Measurements from ENCODE around the gene PROK1.

The PROK1 gene

DNA sequence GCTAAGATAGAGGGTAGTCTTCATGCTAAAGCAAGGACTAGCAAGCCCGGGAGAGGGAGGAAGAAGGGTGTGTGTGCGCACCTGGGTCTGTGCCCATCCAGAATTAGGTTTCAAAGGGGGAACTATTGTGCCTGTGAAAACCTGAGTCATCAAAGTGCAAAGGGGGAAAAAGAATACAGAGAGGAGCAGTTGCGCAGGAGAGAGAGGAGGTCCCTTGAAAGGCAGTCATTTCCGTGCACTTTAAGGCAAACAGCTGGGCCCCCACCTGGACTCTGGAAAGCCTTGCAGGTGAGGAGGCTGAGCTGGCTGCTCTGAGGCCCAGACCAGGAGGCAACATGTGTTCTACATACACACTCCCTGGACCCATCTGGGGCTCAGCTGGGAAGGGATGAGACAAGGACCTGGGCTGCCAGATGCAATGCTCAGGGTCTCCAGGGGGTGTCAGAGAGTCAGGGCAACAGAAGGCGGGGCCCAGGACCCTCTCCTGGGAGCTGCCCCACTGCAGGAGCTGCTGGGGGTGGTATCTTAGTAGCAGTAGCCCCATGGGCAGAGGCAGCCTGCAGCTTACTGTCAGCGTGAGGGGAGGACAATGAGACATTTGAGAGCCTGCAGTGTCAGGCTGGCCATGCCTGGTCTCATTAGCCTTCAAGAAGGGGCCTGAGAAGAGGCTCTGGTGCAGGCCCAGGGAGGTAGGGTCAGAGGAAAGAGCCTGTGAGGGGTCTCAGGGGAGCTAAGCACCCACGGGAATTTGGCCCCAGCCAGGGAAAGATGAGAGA is 14.3 kb downstream of the PROK1 start:
- no peak for DNase-seq (ENCODE audit: low read depth in 2 of 2)

DNA sequence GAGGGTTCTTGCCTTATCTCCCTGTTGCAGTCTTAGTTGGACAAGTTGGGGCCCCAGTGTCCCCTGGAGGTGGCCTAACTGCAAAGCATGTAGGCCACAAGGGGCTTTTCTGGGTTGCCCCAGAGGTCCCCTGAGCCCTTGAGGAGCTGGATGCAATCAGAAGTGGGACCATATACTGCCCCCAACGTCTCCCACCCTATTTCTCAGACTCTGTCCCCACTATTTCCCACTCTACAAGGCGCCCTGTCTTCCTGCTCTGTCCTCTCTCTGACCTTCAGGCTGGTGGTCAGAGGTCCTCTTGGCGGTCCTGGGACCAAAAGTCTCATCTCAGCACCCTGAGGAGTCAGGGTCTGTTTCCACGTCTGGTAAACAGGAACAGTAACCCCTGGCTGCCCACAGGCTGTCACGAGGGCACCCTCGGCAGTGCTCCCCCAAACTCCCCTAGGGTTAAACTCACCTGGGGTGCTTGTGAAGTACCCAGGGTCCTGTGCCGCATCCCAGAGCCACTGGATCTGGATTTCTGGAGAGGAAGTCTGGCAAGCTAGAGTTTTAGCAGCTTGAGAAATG is 14.9 kb downstream of the PROK1 start:
- DNase-seq (ENCODE audit: low read depth in 2 of 2), result no peak

DNA sequence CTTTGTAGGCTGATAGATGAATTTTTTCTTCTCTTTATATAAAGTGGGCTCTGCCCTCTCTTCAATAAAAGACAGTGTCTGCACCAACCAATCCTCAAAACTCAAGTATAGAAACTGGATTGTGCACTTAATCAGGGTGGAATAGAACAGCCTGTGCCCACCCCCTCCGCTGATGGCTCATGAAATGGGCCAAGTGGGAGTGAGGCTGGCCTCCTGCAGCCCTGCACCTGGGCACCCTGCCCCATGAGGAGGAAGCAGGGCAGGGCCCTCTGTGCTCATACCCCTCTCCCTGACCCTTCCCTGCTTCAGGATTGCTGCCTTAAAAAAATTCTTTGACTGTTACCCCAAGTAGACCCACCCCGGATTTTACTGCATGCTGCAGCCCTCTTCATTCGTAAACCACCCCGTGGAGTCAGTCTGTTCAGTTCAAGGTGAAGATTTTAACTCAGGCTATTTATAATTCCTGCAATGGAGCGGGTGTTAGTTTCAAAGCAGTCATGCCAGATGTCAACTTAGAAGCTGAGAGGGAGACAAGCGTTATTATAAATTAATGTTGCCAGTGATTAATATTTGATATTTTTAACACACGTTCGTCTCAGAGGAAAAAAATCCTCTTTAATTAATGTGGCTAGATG is 15.8 kb downstream of the PROK1 start:
- no peak for DNase-seq (ENCODE audit: low read depth in 2 of 2)

DNA sequence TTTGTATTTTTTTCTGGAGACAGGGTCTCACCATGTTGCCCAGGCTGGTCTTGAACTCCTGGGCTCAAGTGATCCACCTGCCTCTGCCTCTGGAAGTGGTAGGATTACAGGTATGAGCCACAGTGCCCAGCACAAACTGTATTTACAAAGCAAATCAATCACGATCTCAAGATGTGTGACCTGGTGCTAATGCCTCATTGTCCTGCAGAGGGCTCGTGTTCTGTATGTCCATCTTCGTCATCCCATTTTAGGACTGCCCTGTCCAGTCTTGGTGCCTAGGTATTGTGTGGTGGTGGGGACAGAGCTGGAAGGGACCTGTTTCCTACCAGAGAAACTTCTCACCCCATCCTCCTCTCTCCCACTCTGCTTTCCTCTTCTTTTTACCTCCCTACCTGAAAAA is 20.2 kb downstream of the PROK1 start:
- no peak for DNase-seq (ENCODE audit: low read depth in 2 of 2)

- DNase-seq (ENCODE audit: low read depth in 2 of 2), result no peak
These were observed 21.6 kb downstream of the PROK1 start for GRCh38 chr1:110472546-110472945.

GRCh38 chr1:110474444-110474843 is 23.5 kb downstream of the PROK1 start:
- no peak for DNase-seq (ENCODE audit: low read depth in 2 of 2)

DNA sequence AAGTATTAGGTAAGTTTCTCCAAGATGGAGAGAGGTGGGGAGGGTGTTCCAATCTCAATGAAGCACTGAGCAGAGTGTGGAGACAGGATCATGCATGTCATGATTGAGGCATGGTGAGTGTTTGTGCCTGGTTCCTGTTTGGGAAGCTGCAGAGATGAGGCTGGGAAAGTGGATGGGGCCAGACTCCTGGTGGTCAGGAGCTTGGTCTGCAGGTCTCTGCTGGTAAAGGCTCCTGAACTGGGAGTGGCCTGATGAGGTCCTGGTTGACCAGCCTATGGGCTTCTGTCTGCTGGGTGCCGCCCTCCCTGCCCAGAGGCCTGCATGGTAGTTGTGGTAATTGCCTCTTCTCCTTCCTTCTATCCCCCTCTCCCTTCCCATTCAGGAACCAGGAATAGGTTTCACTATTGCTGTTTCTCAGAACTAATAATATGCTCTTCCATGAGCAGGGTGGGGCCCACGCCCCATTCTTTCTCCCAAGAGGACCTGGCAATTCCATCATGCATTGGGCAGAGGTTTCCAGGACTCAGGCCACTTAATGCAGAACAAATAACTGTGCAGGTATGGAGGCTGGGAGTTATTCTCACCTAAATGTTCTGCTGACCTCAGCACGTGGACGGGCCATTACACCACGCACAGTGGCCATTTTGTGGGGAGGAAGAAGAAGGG is 24.5 kb downstream of the PROK1 start:
- no peak for DNase-seq (ENCODE audit: low read depth in 2 of 2)

GRCh38 chr1:110476028-110476765 is 25.2 kb downstream of the PROK1 start:
- no peak for DNase-seq (ENCODE audit: low read depth in 2 of 2)

- DNase-seq (ENCODE audit: low read depth in 2 of 2), result no peak
These were observed 26.1 kb downstream of the PROK1 start for GRCh38 chr1:110477041-110477440.

- no peak for DNase-seq (ENCODE audit: low read depth in 2 of 2)
These were observed 26.6 kb downstream of the PROK1 start for GRCh38 chr1:110477445-110477957.

GRCh38 chr1:110477967-110478640 is 27.2 kb downstream of the PROK1 start:
- DNase-seq (ENCODE audit: low read depth in 2 of 2), result no peak

DNA sequence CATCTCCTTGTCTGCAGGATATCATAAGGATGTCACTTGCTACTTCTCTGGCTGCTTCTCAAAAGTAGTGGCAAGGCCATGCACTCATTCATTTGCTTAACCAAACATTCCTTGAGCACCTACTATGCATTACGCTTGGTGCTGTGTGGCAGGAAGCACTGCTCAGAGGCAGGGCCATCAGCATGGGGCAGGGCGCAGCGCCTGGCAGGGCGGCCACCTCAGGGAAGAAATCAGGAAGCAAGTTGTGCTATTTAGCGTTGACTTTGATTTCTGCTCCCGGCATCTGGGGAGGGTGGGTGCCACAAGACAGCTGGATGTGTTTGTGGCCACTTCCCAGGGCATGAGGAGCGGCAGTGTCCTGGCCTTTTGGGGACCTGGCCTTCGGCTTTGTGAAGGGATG is 27.9 kb downstream of the PROK1 start:
- no peak for DNase-seq (ENCODE audit: low read depth in 2 of 2)

DNA sequence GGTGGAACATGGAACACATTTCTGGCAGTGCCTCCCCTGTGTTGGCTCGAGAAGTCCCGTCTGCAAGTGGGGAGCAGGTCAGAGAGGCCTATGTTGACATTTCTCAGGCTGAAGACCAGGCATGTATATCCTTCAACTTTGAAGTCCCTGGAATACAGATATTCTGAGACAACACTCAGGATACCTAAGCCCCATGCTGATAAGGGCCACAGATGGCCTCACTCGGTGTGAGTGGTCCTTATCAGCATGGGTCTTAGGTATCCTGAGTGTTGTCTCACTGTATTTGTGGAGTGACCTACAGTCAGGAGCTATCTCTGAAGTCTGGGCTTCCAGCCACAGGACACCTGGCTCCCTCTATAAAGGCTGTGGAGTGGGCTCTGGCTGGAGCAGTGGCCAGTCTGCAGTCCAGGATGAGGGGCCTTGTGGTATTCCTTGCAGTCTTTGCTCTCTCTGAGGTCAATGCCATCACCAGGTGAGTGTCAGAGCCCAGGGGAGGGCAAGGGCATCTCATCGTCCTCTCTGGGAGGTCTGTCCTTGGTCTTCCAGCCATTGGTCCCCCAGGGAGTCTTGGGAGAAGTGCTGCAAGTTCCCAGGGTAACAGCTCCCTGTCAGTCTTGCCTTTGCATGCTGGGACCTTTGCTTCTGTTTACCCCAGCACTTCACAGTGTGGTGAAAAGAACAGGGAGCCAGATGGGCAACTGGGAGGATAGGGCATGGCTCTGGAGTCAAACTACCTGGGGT is 29.6 kb downstream of the PROK1 start:
- no peak for DNase-seq (ENCODE audit: low read depth in 2 of 2)

DNA sequence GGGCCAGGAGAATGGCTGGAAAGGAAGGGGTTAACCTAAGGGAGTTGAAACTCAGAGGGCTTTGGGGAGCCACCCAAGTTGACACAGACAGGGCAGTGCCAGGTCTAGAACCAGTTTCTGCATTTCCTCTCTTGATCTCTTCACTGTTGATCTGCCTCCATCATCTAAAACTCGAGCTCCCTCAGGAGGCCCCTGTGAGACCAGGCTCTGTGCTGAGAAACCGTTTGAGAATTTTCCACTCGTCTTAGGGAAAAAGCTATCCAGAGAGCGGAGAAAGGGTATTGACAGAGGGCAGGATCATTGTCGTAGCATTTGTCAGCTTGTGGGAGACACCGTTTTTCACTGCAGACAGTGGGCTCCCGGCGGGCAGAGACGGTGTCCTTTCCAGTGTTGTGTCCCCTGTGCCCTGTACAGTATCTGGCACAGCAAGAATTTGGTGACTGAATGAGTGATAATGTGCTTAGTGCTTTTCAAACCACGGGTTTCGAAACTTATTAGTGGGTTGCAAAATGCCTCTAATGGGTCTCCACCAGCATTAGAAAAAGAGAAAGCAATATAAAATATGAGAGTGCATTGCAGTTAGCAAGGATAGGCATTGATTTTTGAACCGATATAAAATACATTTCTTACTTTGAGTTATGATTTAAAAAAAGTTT is 31.1 kb downstream of the PROK1 start:
- no peak for DNase-seq (ENCODE audit: low read depth in 2 of 2)

- no peak for DNase-seq (ENCODE audit: low read depth in 2 of 2)
These were observed 31.8 kb downstream of the PROK1 start for GRCh38 chr1:110482662-110483307.

DNA sequence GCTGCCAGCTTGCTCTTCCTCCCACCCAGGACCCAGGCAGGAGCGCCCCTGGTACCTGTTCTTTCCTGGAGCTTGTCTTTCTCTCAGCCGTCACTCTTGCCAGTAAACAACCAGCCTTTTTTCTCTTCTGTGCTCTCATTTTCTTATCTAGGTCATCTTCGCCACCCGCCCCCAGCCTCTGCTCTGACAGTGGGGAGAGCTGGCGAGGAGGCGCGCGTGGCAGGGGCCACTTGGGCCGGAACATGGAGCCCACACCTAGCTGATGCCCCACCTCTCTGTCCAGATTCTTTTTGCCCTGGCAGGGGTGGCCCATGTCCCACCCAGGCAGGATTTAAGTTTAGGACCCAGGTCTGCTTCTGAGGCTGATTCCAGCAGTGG is 32.3 kb downstream of the PROK1 start:
- DNase-seq (ENCODE audit: low read depth in 2 of 2), result no peak

DNA sequence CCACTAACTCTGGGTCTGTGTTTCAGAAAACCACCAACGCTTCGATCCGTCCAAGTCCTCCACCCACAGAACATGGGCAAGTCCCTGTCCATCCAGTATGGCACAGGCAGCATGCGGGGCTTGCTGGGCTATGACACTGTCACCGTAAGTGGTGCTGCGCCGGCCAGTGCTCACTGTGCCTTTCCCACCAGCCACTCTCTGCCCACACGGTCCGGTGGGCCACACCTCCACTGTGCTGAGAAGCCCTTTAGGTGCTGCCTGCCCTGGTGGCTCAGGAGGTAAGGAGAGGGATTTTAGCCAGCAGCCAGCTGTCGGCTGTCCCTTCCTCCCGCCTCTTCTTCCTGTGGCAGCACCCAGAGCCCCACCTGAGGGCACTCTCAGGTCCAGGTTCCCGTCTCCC is 33.9 kb downstream of the PROK1 start:
- no peak for DNase-seq (ENCODE audit: low read depth in 2 of 2)

- DNase-seq (ENCODE audit: low read depth in 2 of 2), result no peak
These were observed 34.8 kb downstream of the PROK1 start for GRCh38 chr1:110485725-110486124.

DNA sequence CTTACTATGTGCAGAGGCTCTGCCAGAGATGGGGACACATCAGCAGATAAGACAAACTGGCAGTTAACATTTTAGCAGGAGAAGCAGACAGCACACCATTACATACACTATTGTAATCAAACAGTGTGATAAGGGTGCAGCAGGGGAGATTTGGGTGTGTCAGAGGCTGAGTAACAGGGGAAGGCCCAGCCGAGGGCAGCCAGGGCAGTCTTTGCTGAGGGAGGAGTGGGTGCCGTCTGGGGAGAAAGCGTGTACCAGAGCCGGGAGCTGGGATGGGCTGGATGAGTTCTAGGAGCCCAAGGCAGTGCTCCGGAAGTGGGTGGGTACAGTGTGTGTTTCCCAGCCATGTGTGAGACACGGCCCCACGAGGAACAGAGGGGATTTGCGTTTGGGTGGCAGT is 36.8 kb downstream of the PROK1 start:
- no peak for DNase-seq (ENCODE audit: low read depth in 2 of 2)

DNA sequence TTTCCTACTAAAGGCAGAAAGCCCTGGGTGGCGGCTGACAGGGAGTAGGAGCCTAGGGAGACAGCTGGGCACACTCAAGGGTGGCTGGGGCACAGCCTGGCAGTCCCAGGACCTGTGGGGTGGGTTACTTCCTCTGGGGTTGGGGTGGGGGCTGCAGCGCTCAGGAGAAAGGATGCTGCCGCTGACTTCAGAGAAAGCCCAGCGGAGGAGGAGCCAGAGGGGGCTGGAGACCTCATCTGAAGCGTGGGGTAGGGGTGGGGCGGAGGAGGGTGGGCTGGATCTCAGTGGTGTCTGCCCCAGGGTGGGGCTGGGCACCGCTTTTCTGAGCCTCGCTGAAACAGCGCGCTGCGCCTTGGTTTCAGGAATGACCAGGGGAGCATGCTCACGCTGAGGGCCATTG is 37.2 kb downstream of the PROK1 start:
- DNase-seq (ENCODE audit: low read depth in 2 of 2), result no peak
